ENCODE results near the gene FLACC1. TPM values are rescaled to one million over a fixed set of nuclear protein-coding genes. Genes with fewer than 3 reads are reported as not detected.

The FLACC1 gene
- total and polyA plus RNA-seq, 2 experiments from 2014 or later: 0.10 to 0.27 TPM

- H3K27ac ChIP-seq (ENCODE audit: low read depth): no peak overlapping the region
- no peaks in the 10 kb centered on the region for H3K36me3 ChIP-seq (ENCODE audit: insufficient read depth)
- H3K27me3 Mint-ChIP-seq (ENCODE audit: insufficient read depth, low read depth, poor library complexity): no peaks in the 10 kb centered on the region
- H2AFZ ChIP-seq: no peak overlapping the region
- no peak overlapping the region for H3K4me3 ChIP-seq
- no peaks in the 10 kb centered on the region for H3K27me3 ChIP-seq (ENCODE audit: insufficient read depth)
- H3K9me3 Mint-ChIP-seq: no peaks in the 10 kb centered on the region
- H3F3A ChIP-seq (replicated peaks; ENCODE audit: low read depth): no peaks in the 10 kb centered on the region
- H3K4me3 Mint-ChIP-seq: no peak overlapping the region
- TF ChIP-seq NANOG (IDR thresholded peaks at IDR 0.05; ENCODE audit: borderline replicate concordance): no peak
- TF ChIP-seq STAT1 (IDR thresholded peaks at IDR 0.05; ENCODE audit: unreplicated experiment): no peak
- no peak for TF ChIP-seq EZH2phosphoT487 (IDR thresholded peaks at IDR 0.05; ENCODE audit: unreplicated experiment)
- TF ChIP-seq POLR2AphosphoS5 (IDR thresholded peaks at IDR 0.05; ENCODE audit: low read depth): no peak
- no peak for TF ChIP-seq ZNF462 (CRISPR knock-in tag; IDR thresholded peaks at IDR 0.05)
- no peak for TF ChIP-seq ZNF331 (CRISPR knock-in tag; IDR thresholded peaks at IDR 0.05; ENCODE audit: low read depth)
- no peak for TF ChIP-seq CREB1 (CRISPR knock-in tag; IDR thresholded peaks at IDR 0.05; ENCODE audit: low read depth)
- TF ChIP-seq JUNB (IDR thresholded peaks at IDR 0.05; ENCODE audit: unreplicated experiment): no peak
- TF ChIP-seq REST (IDR thresholded peaks at IDR 0.05; ENCODE audit: unreplicated experiment): no peak
- no peak for TF ChIP-seq EZH2 (IDR thresholded peaks at IDR 0.05; ENCODE audit: low read depth, unreplicated experiment)
- TF ChIP-seq ETS1 (IDR thresholded peaks at IDR 0.05): no peak
- ATAC-seq (no peak), DNase-seq (ENCODE audit: low spot score) (no peak)
- no peaks in the 10 kb centered on the region for H3K36me3 Mint-ChIP-seq (ENCODE audit: low read depth)
- H3K27ac Mint-ChIP-seq: no peak overlapping the region
- H3K4me1 Mint-ChIP-seq: no peaks in the 10 kb centered on the region
- no peak overlapping the region for H3K4me2 ChIP-seq
- H3K9me2 ChIP-seq (ENCODE audit: insufficient read depth): no peaks in the 10 kb centered on the region
- no peaks in the 10 kb centered on the region; the same call in 1 of the 2 replicates for H4K20me1 ChIP-seq (replicated peaks; ENCODE audit: insufficient read depth)
- H3K4me1 ChIP-seq (ENCODE audit: insufficient read depth): no peaks in the 10 kb centered on the region
- H3K79me2 ChIP-seq (replicated peaks; ENCODE audit: insufficient read depth): no peaks in the 10 kb centered on the region
These were observed 44.7 kb upstream of the FLACC1 start for GRCh38 chr2:201401815-201402214.
